ENCODE results near the gene SLC6A2.

SLC6A2 gene

DNA sequence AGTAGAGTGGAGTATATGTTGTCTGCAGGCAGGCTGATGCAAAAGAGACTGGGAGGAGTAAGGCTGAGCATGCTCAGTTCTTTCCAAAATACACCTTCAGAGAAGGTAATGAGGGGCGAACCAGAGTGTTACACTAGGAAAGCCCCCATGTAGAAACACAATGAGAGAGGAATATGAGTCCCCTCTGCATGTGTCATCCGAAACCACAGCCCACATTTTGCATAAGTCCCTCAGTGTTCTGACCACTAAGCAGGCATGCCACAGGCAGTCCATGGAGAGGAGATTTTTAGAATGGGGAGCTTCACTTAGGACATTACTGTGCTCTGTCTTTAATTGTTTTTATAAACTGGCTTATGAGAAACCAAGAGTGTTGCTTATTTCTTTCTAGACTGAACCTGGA lies 32.0 kb downstream of the SLC6A2 start:
- Histone ChIP-seq H3K9me3 (ENCODE audit: control insufficient read depth, low read length) (no peaks in the 10 kb centered on the region), H3K27me3 (ENCODE audit: control insufficient read depth, insufficient read depth, low read length) (no peaks in the 10 kb centered on the region), H3K4me2 (ENCODE audit: low read length) (no peak overlapping the region), H2AFZ (no peak overlapping the region), H3K4me3 (ENCODE audit: low read depth, low read length) (no peak overlapping the region), H3K4me1 (no peaks in the 10 kb centered on the region), H3K36me3 (ENCODE audit: control insufficient read depth, insufficient read depth, low read length) (no peaks in the 10 kb centered on the region), H3K9ac (no peak overlapping the region), H3K27ac (no peak overlapping the region), H3K79me2 (no peaks in the 10 kb centered on the region)
- TF ChIP-seq, protein P1, sequence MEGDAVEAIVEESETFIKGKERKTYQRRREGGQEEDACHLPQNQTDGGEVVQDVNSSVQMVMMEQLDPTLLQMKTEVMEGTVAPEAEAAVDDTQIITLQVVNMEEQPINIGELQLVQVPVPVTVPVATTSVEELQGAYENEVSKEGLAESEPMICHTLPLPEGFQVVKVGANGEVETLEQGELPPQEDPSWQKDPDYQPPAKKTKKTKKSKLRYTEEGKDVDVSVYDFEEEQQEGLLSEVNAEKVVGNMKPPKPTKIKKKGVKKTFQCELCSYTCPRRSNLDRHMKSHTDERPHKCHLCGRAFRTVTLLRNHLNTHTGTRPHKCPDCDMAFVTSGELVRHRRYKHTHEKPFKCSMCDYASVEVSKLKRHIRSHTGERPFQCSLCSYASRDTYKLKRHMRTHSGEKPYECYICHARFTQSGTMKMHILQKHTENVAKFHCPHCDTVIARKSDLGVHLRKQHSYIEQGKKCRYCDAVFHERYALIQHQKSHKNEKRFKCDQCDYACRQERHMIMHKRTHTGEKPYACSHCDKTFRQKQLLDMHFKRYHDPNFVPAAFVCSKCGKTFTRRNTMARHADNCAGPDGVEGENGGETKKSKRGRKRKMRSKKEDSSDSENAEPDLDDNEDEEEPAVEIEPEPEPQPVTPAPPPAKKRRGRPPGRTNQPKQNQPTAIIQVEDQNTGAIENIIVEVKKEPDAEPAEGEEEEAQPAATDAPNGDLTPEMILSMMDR (IDR thresholded peaks at IDR 0.05), result no peak

DNA sequence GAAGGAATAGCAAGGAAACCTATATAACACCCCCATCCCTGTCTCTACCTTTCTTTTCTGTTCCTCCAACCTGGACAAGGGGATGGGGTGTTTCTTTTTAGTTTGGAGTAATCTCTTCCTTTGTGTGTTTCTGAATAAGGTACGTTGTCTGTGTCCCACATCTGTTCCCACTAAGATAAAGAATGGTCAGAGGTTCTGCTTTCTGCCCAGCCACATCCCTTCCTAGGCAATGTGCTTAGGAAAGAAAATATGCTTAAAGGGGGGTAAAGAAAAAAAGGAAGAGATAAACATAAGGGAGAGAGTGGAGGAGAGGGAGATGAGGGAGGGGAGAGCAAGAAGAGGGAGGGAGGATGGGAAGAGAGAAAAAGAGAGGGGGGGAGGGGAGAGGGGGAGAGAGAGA lies 35.1 kb downstream of the SLC6A2 start:
- no peaks in the 10 kb centered on the region for H3K9me3 ChIP-seq (ENCODE audit: control insufficient read depth, low read length)
- no peak overlapping the region for H3K4me3 ChIP-seq (ENCODE audit: low read depth, low read length)
- no peaks in the 10 kb centered on the region for H3K27me3 ChIP-seq (ENCODE audit: control insufficient read depth, insufficient read depth, low read length)
- no peak overlapping the region for H3K4me2 ChIP-seq (ENCODE audit: low read length)
- H3K9ac ChIP-seq, result no peak overlapping the region
- no peaks in the 10 kb centered on the region for H3K4me1 ChIP-seq
- H2AFZ ChIP-seq, result no peak overlapping the region
- H3K36me3 ChIP-seq (ENCODE audit: control insufficient read depth, insufficient read depth, low read length), result no peaks in the 10 kb centered on the region
- H3K27ac ChIP-seq, result no peak overlapping the region
- no peaks in the 10 kb centered on the region for H3K79me2 ChIP-seq
- TF ChIP-seq, protein P1 (IDR thresholded peaks at IDR 0.05), result no peak

DNA sequence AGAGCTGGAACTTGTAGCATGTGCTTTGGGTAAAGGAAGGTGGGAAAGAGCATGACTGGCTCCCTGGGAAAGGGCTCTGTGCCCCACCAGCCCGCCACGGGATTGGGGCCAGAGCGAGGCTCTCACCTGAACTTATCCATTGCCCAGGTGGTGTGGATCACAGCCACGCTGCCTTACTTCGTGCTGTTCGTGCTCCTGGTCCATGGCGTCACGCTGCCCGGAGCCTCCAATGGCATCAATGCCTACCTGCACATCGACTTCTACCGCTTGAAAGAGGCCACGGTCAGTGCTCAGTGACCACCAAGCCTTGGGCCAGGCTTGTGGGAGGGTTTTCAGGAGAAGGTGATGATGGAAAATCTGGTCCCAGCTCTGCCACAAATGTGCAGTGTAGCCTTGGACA lies 36.0 kb downstream of the SLC6A2 start:
- Histone ChIP-seq H3K79me2 (no peaks in the 10 kb centered on the region), H3K4me2 (ENCODE audit: low read length) (no peak overlapping the region), H3K36me3 (ENCODE audit: control insufficient read depth, insufficient read depth, low read length) (no peaks in the 10 kb centered on the region), H3K27me3 (ENCODE audit: control insufficient read depth, insufficient read depth, low read length) (no peaks in the 10 kb centered on the region), H3K4me1 (no peaks in the 10 kb centered on the region), H2AFZ (no peak overlapping the region), H3K9ac (no peak overlapping the region), H3K27ac (no peak overlapping the region), H3K9me3 (ENCODE audit: control insufficient read depth, low read length) (no peaks in the 10 kb centered on the region), H3K4me3 (ENCODE audit: low read depth, low read length) (no peak overlapping the region)
- TF ChIP-seq, protein P1 (IDR thresholded peaks at IDR 0.05), result no peak

DNA sequence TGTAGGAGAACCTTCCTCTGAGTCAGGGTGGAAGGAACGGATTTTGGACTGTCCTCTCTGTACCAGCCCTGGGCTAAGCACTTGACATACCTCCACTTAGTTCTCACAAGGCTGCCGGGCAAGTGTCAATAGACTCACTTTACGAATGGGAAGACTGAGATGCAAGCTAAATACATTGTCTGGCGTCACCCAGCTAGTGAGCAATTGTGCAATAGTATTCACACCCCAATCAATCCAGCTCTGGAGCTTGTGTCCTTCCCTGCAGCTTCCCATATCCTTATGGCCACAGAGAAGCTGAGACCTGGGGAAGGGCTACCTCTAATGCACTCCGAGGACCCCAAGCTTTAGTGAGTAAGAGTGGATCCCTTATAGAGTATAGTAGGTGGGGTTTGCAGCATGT lies 39.8 kb downstream of the SLC6A2 start:
- no peaks in the 10 kb centered on the region for H3K9me3 ChIP-seq (ENCODE audit: control insufficient read depth, low read length)
- H2AFZ ChIP-seq, result no peak overlapping the region
- no peaks in the 10 kb centered on the region for H3K79me2 ChIP-seq
- TF ChIP-seq, protein P1 (IDR thresholded peaks at IDR 0.05), result no peak
- H3K4me1 ChIP-seq, result no peaks in the 10 kb centered on the region
- no peak overlapping the region for H3K27ac ChIP-seq
- H3K4me2 ChIP-seq (ENCODE audit: low read length), result no peak overlapping the region
- H3K36me3 ChIP-seq (ENCODE audit: control insufficient read depth, insufficient read depth, low read length), result no peaks in the 10 kb centered on the region
- no peaks in the 10 kb centered on the region for H3K27me3 ChIP-seq (ENCODE audit: control insufficient read depth, insufficient read depth, low read length)
- H3K9ac ChIP-seq, result no peak overlapping the region
- no peak overlapping the region for H3K4me3 ChIP-seq (ENCODE audit: low read depth, low read length)

DNA sequence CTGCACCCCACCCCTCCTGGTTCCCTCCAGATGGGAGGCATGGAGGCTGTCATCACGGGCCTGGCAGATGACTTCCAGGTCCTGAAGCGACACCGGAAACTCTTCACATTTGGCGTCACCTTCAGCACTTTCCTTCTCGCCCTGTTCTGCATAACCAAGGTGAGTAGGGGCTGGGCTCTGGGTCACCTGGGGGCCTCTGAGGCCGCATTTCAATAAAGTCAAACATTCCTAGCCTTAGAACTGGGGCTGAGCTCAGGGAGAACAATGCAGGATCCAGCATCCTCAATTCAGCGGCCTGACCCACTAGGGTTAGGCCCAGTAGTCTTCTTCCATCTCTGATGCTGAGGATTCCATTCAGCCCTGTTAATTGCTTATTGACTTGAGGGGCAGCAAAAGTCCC lies 42.1 kb downstream of the SLC6A2 start:
- no peak overlapping the region for H3K27ac ChIP-seq
- TF ChIP-seq, protein P1 (IDR thresholded peaks at IDR 0.05), result no peak
- no peak overlapping the region for H2AFZ ChIP-seq
- no peaks in the 10 kb centered on the region for H3K27me3 ChIP-seq (ENCODE audit: control insufficient read depth, insufficient read depth, low read length)
- no peak overlapping the region for H3K9ac ChIP-seq
- peaks cover 2% of the 10 kb centered on the region for H3K4me1 ChIP-seq
- H3K79me2 ChIP-seq, result no peaks in the 10 kb centered on the region
- no peak overlapping the region for H3K4me3 ChIP-seq (ENCODE audit: low read depth, low read length)
- no peak overlapping the region for H3K4me2 ChIP-seq (ENCODE audit: low read length)
- no peaks in the 10 kb centered on the region for H3K9me3 ChIP-seq (ENCODE audit: control insufficient read depth, low read length)
- H3K36me3 ChIP-seq (ENCODE audit: control insufficient read depth, insufficient read depth, low read length), result no peaks in the 10 kb centered on the region
